HepG2 (cell line): ENCODE results near the gene SURF1. TPM values are rescaled to one million over a fixed set of nuclear protein-coding genes. Genes with fewer than 3 reads are reported as not detected.

ENCODE experiments used
- ARID4A ChIP-seq: sonication (generic); formaldehyde crosslinking; IDR thresholded peaks from 2 replicates; pipeline ENCODE4 v1.5.0; 2020; ENCODE audit warnings: mild to moderate bottlenecking, missing genetic modification reagents, borderline replicate concordance
- CBX1 ChIP-seq: IDR thresholded peaks from one replicate; pipeline ENCODE4 v1.6.1; 2016; ENCODE audit warnings: antibody characterized with exemption, low read depth
- ELF1 ChIP-seq: sonication (generic); formaldehyde crosslinking; IDR thresholded peaks from 2 replicates; pipeline ENCODE4 v1.4.0; 2020; ENCODE audit warnings: missing genetic modification reagents
- EP300 ChIP-seq, 3 experiments: sonication (generic) in 1 of 3; formaldehyde crosslinking in 1 of 3; IDR thresholded peaks; 2 replicates each; pipeline versions ENCODE4 v1.5.1 to v1.6.1; 2011 to 2020; ENCODE audit warnings: low read depth in 2 of 3, low read length in 2 of 3, borderline replicate concordance in 1 of 3, improper control_type of control experiment in 1 of 3, mild to moderate bottlenecking in 1 of 3, missing genetic modification reagents in 1 of 3, moderate library complexity in 1 of 3
- ETV6 ChIP-seq: sonication (generic); formaldehyde crosslinking; conservative IDR thresholded peaks from 2 replicates; pipeline ENCODE4 v1.4.0; 2020; ENCODE audit warnings: missing genetic modification reagents
- FOXC1 ChIP-seq: sonication (generic); formaldehyde crosslinking; IDR thresholded peaks from 2 replicates; pipeline ENCODE4 v1.8.0; 2022; ENCODE audit warnings: mild to moderate bottlenecking, missing genetic modification reagents, borderline replicate concordance
- GFI1 ChIP-seq: sonication (generic); formaldehyde crosslinking; IDR thresholded peaks from 2 replicates; pipeline ENCODE4 v1.5.0; 2020; ENCODE audit warnings: missing genetic modification reagents, mild to moderate bottlenecking, borderline replicate concordance
- HCFC1 ChIP-seq: fragments of 150-350 bp; IDR thresholded peaks from 2 replicates; pipeline ENCODE4 v1.6.1; 2014; ENCODE audit warnings: low read depth, low read length
- HDAC1 ChIP-seq: sonication (generic); formaldehyde crosslinking; IDR thresholded peaks from 2 replicates; pipeline ENCODE4 v1.5.1; 2020; ENCODE audit warnings: mild to moderate bottlenecking, missing genetic modification reagents
- HHEX ChIP-seq: IDR thresholded peaks from 2 replicates; pipeline ENCODE4 v1.6.1; 2016; ENCODE audit warnings: control low read depth
- HINFP ChIP-seq: sonication (generic); formaldehyde crosslinking; IDR thresholded peaks from 2 replicates; pipeline ENCODE4 v1.4.0; 2020; ENCODE audit warnings: low read depth, mild to moderate bottlenecking, missing genetic modification reagents
- HMG20B ChIP-seq: conservative IDR thresholded peaks from 2 replicates; pipeline ENCODE4 v1.6.1; 2016; ENCODE audit warnings: missing genetic modification reagents, missing compliant biosample characterization
- MAZ ChIP-seq, 2 experiments: sonication (generic) in 1 of 2; formaldehyde crosslinking in 1 of 2; IDR thresholded peaks; 2 replicates each; pipeline versions ENCODE4 v1.5.0 to v1.6.1; 2012 to 2020; ENCODE audit warnings: low read depth in 2 of 2, mild to moderate bottlenecking in 2 of 2, borderline replicate concordance in 1 of 2, improper control_type of control experiment in 1 of 2, low read length in 1 of 2, missing genetic modification reagents in 1 of 2, moderate library complexity in 1 of 2
- PCBP1 ChIP-seq: fragments of 200-400 bp; formaldehyde crosslinking; IDR thresholded peaks from 2 replicates; pipeline ENCODE4 v1.6.1; 2017; ENCODE audit warnings: mild to moderate bottlenecking, low read depth, low read length, borderline replicate concordance
- PCBP2 ChIP-seq: fragments of 200-400 bp; formaldehyde crosslinking; optimal IDR thresholded peaks from 2 replicates; pipeline ENCODE3; 2018; ENCODE audit warnings: low read length, low read depth; ENCODE audit not compliant: poor library complexity, severe bottlenecking
- SOX5 ChIP-seq: IDR thresholded peaks from 2 replicates; pipeline ENCODE4 v1.6.1; 2016; ENCODE audit warnings: borderline replicate concordance
- ZC3H13 ChIP-seq: sonication (generic); formaldehyde crosslinking; IDR thresholded peaks from 2 replicates; pipeline ENCODE4 v1.8.1; 2023; ENCODE audit warnings: mild to moderate bottlenecking, missing genetic modification reagents, moderate library complexity
- ZNF430 ChIP-seq: sonication (generic); formaldehyde crosslinking; IDR thresholded peaks from 2 replicates; pipeline ENCODE4 v1.9.0; 2021; ENCODE audit warnings: mild to moderate bottlenecking, missing genetic modification reagents
- ZNF576 ChIP-seq: sonication (generic); formaldehyde crosslinking; IDR thresholded peaks from 2 replicates; pipeline ENCODE4 v1.4.0; 2020; ENCODE audit warnings: mild to moderate bottlenecking, missing genetic modification reagents
- ZNF749 ChIP-seq: sonication (generic); formaldehyde crosslinking; IDR thresholded peaks from 2 replicates; pipeline ENCODE4 v1.8.0; 2022; ENCODE audit warnings: mild to moderate bottlenecking, missing genetic modification reagents, moderate library complexity, borderline replicate concordance
- ZNF780A ChIP-seq: sonication (generic); formaldehyde crosslinking; IDR thresholded peaks from 2 replicates; pipeline ENCODE4 v1.8.0; 2022; ENCODE audit warnings: mild to moderate bottlenecking, missing genetic modification reagents, moderate library complexity
- ZNF839 ChIP-seq: sonication (generic); formaldehyde crosslinking; IDR thresholded peaks from 2 replicates; pipeline ENCODE4 v1.4.0; 2020; ENCODE audit warnings: missing genetic modification reagents, mild to moderate bottlenecking, borderline replicate concordance
- ZSCAN30 ChIP-seq: sonication (generic); formaldehyde crosslinking; IDR thresholded peaks from 2 replicates; pipeline ENCODE4 v1.5.0; 2020; ENCODE audit warnings: mild to moderate bottlenecking, missing genetic modification reagents
- polyA plus RNA-seq, 8 experiments: library from polyadenylated mRNA; depleted of rRNA in 3 of 8; stranded (reverse) in 7 of 8; unstranded in 1 of 8; fragments of >200 nt; fragmentation: Illumina TruSeq in 4 of 8; extraction: Trizol in 4 of 8; gene quantifications; 2 replicates each; pipeline versions ENCODE4 v1.2.1 to v1.2.3, GENCODE V29; 2011 to 2016; ENCODE audit warnings: low read depth in 4 of 8, missing spikeins in 1 of 8, mixed read lengths in 1 of 8; ENCODE audit not compliant: insufficient read depth in 1 of 8
- total RNA-seq, 5 experiments: library from RNA; depleted of rRNA; stranded (reverse); fragments of >200 nt; fragmentation: Illumina TruSeq; extraction: Trizol; gene quantifications; 2 replicates each; pipeline ENCODE4 v1.2.3, GENCODE V29; 2016; ENCODE audit warnings: low read depth in 1 of 5

Gene SURF1
- total and polyA plus RNA-seq, 2 of the 13 experiments (the other 11 are each of a cell fraction or from before 2014, with no cell fraction given), result 17.8 to 40.7 TPM

- peak; percentile 70 for TF ChIP-seq HDAC1 (CRISPR knock-in tag)
- 0 out of 2 replicates have a peak, but pooled peaks have one; percentile 31 for TF ChIP-seq HINFP (CRISPR knock-in tag)
- peak; percentile 37; the same call in 1 of the 2 replicates for TF ChIP-seq GFI1 (CRISPR knock-in tag)
- TF ChIP-seq PCBP2, result no peak
- TF ChIP-seq EP300 (IDR thresholded peaks at IDR 0.05; ENCODE audit: low read depth in 2 of 2, low read length in 2 of 2), result 0 out of 4 replicates have a peak, but pooled peaks of 1 of the 2 experiments have one; percentile 26
- no peak for TF ChIP-seq EP300 (CRISPR knock-in tag; IDR thresholded peaks at IDR 0.05; ENCODE audit: borderline replicate concordance)
- 0 out of 2 replicates have a peak, but pooled peaks have one; percentile 20 for TF ChIP-seq HHEX (CRISPR knock-in tag)
- peak; percentile 94 for TF ChIP-seq ZNF430 (CRISPR knock-in tag)
- TF ChIP-seq ZNF839 (CRISPR knock-in tag), result no peak
- peak; percentile 81; the same call in 1 of the 2 replicates for TF ChIP-seq ZC3H13 (CRISPR knock-in tag)
- TF ChIP-seq HMG20B (CRISPR knock-in tag), result no peak
- no peak for TF ChIP-seq PCBP1
- 0 out of 2 replicates have a peak, but pooled peaks have one; percentile 9 for TF ChIP-seq SOX5 (CRISPR knock-in tag)
- TF ChIP-seq ETV6 (CRISPR knock-in tag), result peak; percentile 49; the same call in 1 of the 2 replicates
- peak; percentile 45; the same call in 1 of the 2 replicates for TF ChIP-seq HCFC1
- peak; percentile 23; the same call in 1 of the 2 replicates for TF ChIP-seq ZSCAN30 (CRISPR knock-in tag)
- TF ChIP-seq ELF1 (CRISPR knock-in tag), result peak; percentile 59
- no peak; the same call in 1 of the 2 replicates for TF ChIP-seq FOXC1 (CRISPR knock-in tag)
- 0 out of 2 replicates have a peak, but pooled peaks have one; percentile 79 for TF ChIP-seq ZNF780A
- TF ChIP-seq ZNF576, result no peak
- peak; percentile 89 for TF ChIP-seq ARID4A
- no peak for TF ChIP-seq CBX1
- no peak for TF ChIP-seq ZNF749
- 0 out of 2 replicates have a peak, but pooled peaks have one; percentile 39 for TF ChIP-seq MAZ (IDR thresholded peaks at IDR 0.05; ENCODE audit: borderline replicate concordance, low read depth, low read length)
- TF ChIP-seq MAZ (CRISPR knock-in tag; IDR thresholded peaks at IDR 0.05; ENCODE audit: low read depth), result peak; percentile 81
Observed at GRCh38 chr9:133347985-133348717, 8.1 kb downstream of the SURF1 start, which contains the start of the genes MED22 and RPL7A (continued).
